Skeletal muscle satellite cell (primary cell): ENCODE measurements around the gene MRPL32. TPM values are rescaled to one million over a fixed set of nuclear protein-coding genes. Genes with fewer than 3 reads are reported as not detected.
A peak's percentile ranks its signal among the peaks of the same experiment; 100 is the strongest.
"Not testable (repeated sequence)": the region's sequence is repeated elsewhere in the genome, so short reads cannot be mapped to it uniquely, and the experiment has no call there.

ENCODE experiments used
- H3K27me3 ChIP-seq: 2 replicates; pipeline ENCODE4 v1.7.0; 2013; ENCODE audit warnings: low read length; ENCODE audit not compliant: control insufficient read depth, insufficient read depth
- H3K36me3 ChIP-seq: 2 replicates; pipeline ENCODE4 v1.7.0; 2013; ENCODE audit warnings: mild to moderate bottlenecking, control low read depth, low read length; ENCODE audit not compliant: insufficient read depth
- H3K4me1 ChIP-seq: 2 replicates; pipeline ENCODE4 v1.7.0; 2013; ENCODE audit warnings: low read length; ENCODE audit not compliant: control insufficient read depth, insufficient read depth
- H3K4me2 ChIP-seq: 2 replicates; pipeline ENCODE4 v1.7.0; 2013; ENCODE audit warnings: mild to moderate bottlenecking, low read length
- H3K4me3 ChIP-seq: 2 replicates; pipeline ENCODE4 v1.7.0; 2013; ENCODE audit warnings: low read length
- H3K9ac ChIP-seq: 2 replicates; pipeline ENCODE4 v1.7.0; 2013; ENCODE audit warnings: mild to moderate bottlenecking, low read depth, low read length, moderate library complexity
- H3K9me3 ChIP-seq: replicated peaks from 2 replicates; pipeline ENCODE4 v1.7.0; 2013; ENCODE audit warnings: mild to moderate bottlenecking, control low read depth, low read length
- total RNA-seq: library from RNA; depleted of rRNA; stranded (reverse); fragments of >200 nt; gene quantifications from 2 replicates; pipeline ENCODE4 v1.2.3, GENCODE V29; 2012; rRNA removed

MRPL32 gene
- total RNA-seq: 60.9 and 71.5 TPM in 2 replicates

- peak within 1 kb of the TSS; percentile 97 for H3K4me3 ChIP-seq
- H3K36me3 ChIP-seq: peaks cover 19% of the 10 kb centered on the region
- peak within 1 kb of the TSS; percentile 92 for H3K9ac ChIP-seq
- peak within 1 kb of the TSS; percentile 88 for H3K4me2 ChIP-seq
- H3K27me3 ChIP-seq: no peaks in the 10 kb centered on the region
- peaks cover 28% of the 10 kb centered on the region for H3K4me1 ChIP-seq
- no peaks in the 10 kb centered on the region for H3K9me3 ChIP-seq
These were observed at the start of gene MRPL32, which contains the start of gene PSMA2 for GRCh38 chr7:42931834-42932651. Gene MRPL32, plus strand, starts transcription at chr7:42932376. Its CDS starts 11 bp downstream, at chr7:42932387. Gene PSMA2, minus strand, starts transcription at chr7:42932174. Its CDS starts 16 bp downstream, at chr7:42932158.

- Histone ChIP-seq H3K36me3 (no peaks in the 10 kb centered on the region), H3K4me2 (no peak overlapping the region), H3K4me3 (no peak overlapping the region), H3K4me1 (peaks cover 8% of the 10 kb centered on the region), H3K27me3 (peaks cover 4% of the 10 kb centered on the region), H3K9ac (no peak overlapping the region), H3K9me3 (no peaks in the 10 kb centered on the region)
These were observed 48.2 kb upstream of the MRPL32 start for GRCh38 chr7:42883950-42884349.

- H3K4me3 ChIP-seq, H3K27me3 ChIP-seq, H3K9me3 ChIP-seq, H3K36me3 ChIP-seq, H3K4me2 ChIP-seq, H3K4me1 ChIP-seq, H3K9ac ChIP-seq: not testable (repeated sequence)
These were observed 47.0 kb upstream of the MRPL32 start for GRCh38 chr7:42885183-42885582.

- Histone ChIP-seq H3K4me3 (no peak overlapping the region), H3K27me3 (peaks cover 4% of the 10 kb centered on the region), H3K4me1 (peaks cover 8% of the 10 kb centered on the region), H3K9me3 (no peaks in the 10 kb centered on the region), H3K36me3 (no peaks in the 10 kb centered on the region), H3K4me2 (no peak overlapping the region), H3K9ac (no peak overlapping the region)
These were observed 46.0 kb upstream of the MRPL32 start for GRCh38 chr7:42886129-42886528.

GRCh38 chr7:42886893-42887505, 45.2 kb upstream of the MRPL32 start:
- peaks cover 8% of the 10 kb centered on the region for H3K4me1 ChIP-seq
- H3K27me3 ChIP-seq: peaks cover 4% of the 10 kb centered on the region
- no peak overlapping the region for H3K9ac ChIP-seq
- no peaks in the 10 kb centered on the region for H3K36me3 ChIP-seq
- no peaks in the 10 kb centered on the region for H3K9me3 ChIP-seq
- no peak overlapping the region for H3K4me3 ChIP-seq
- H3K4me2 ChIP-seq: no peak overlapping the region

- no peaks in the 10 kb centered on the region for H3K36me3 ChIP-seq
- no peak overlapping the region for H3K4me2 ChIP-seq
- H3K9ac ChIP-seq: no peak overlapping the region
- peaks cover 3% of the 10 kb centered on the region for H3K4me1 ChIP-seq
- H3K4me3 ChIP-seq: no peak overlapping the region
- H3K9me3 ChIP-seq: no peaks in the 10 kb centered on the region
- no peaks in the 10 kb centered on the region for H3K27me3 ChIP-seq
These were observed 38.6 kb upstream of the MRPL32 start for GRCh38 chr7:42893346-42894240.

- Histone ChIP-seq H3K4me3 (no peak overlapping the region), H3K36me3 (no peaks in the 10 kb centered on the region), H3K4me2 (no peak overlapping the region), H3K9me3 (no peaks in the 10 kb centered on the region), H3K27me3 (no peaks in the 10 kb centered on the region), H3K4me1 (no peaks in the 10 kb centered on the region), H3K9ac (no peak overlapping the region)
These were observed 31.3 kb upstream of the MRPL32 start for GRCh38 chr7:42900842-42901241.

- Histone ChIP-seq H3K9me3 (no peaks in the 10 kb centered on the region), H3K36me3 (no peaks in the 10 kb centered on the region), H3K9ac (no peak overlapping the region), H3K4me2 (no peak overlapping the region), H3K4me3 (no peak overlapping the region), H3K27me3 (no peaks in the 10 kb centered on the region), H3K4me1 (no peaks in the 10 kb centered on the region)
These were observed 29.8 kb upstream of the MRPL32 start for GRCh38 chr7:42902331-42902730.

GRCh38 chr7:42906181-42906580, 26.0 kb upstream of the MRPL32 start:
- Histone ChIP-seq H3K4me3 (no peak overlapping the region), H3K4me1 (peaks cover 8% of the 10 kb centered on the region), H3K36me3 (no peaks in the 10 kb centered on the region), H3K9me3 (no peaks in the 10 kb centered on the region), H3K9ac (no peak overlapping the region), H3K4me2 (no peak overlapping the region), H3K27me3 (no peaks in the 10 kb centered on the region)

- peaks cover 11% of the 10 kb centered on the region for H3K4me1 ChIP-seq
- H3K36me3 ChIP-seq: no peaks in the 10 kb centered on the region
- no peaks in the 10 kb centered on the region for H3K27me3 ChIP-seq
These were observed 24.9 kb upstream of the MRPL32 start for GRCh38 chr7:42907316-42907715.

GRCh38 chr7:42910306-42910705, 21.9 kb upstream of the MRPL32 start:
- no peak overlapping the region for H3K4me3 ChIP-seq
- H3K4me2 ChIP-seq: peak overlapping the region; percentile 93

More at GRCh38 chr7:42907316-42907715, 24.9 kb upstream of the MRPL32 start:
- no peak overlapping the region for H3K4me2 ChIP-seq
- H3K4me3 ChIP-seq: no peak overlapping the region
- H3K9ac ChIP-seq: no peak overlapping the region
- no peaks in the 10 kb centered on the region for H3K9me3 ChIP-seq

More at GRCh38 chr7:42910306-42910705, 21.9 kb upstream of the MRPL32 start:
- no peak overlapping the region for H3K9ac ChIP-seq
- no peaks in the 10 kb centered on the region for H3K27me3 ChIP-seq
- no peaks in the 10 kb centered on the region for H3K9me3 ChIP-seq
- peaks cover 23% of the 10 kb centered on the region for H3K4me1 ChIP-seq
- peaks cover 3% of the 10 kb centered on the region for H3K36me3 ChIP-seq
